ENCODE results near the gene SOHLH1. TPM values are rescaled to one million over a fixed set of nuclear protein-coding genes. Genes with fewer than 3 reads are reported as not detected.

Gene SOHLH1
- total RNA-seq, 1 experiment from 2014 or later = not detected

- H3K9me2 ChIP-seq (ENCODE audit: insufficient read depth) = no peaks in the 10 kb centered on the region
- TF ChIP-seq FOSL1 (IDR thresholded peaks at IDR 0.05; ENCODE audit: low read depth) (no peak), CBX3 (IDR thresholded peaks at IDR 0.05; ENCODE audit: low read depth) (peak; percentile 91; the same call in 1 of the 2 replicates)
- no peaks in the 10 kb centered on the region for H3K36me3 ChIP-seq (ENCODE audit: control insufficient read depth in 1 of 2, insufficient read depth in 2 of 2, low read length in 2 of 2)
- ATAC-seq (no peak), DNase-seq (ENCODE audit: low read depth, low spot score) (no peak)
- no peaks in the 10 kb centered on the region for H3K27me3 ChIP-seq (ENCODE audit: insufficient read depth, low read length)
- no peak overlapping the region for H2AFZ ChIP-seq (ENCODE audit: low read depth, low read length, poor library complexity, severe bottlenecking)
- H4K20me1 ChIP-seq (ENCODE audit: insufficient read depth) = no peaks in the 10 kb centered on the region
- H3K79me2 ChIP-seq (ENCODE audit: insufficient read depth, low read length) = no peaks in the 10 kb centered on the region
- H3K4me1 ChIP-seq (ENCODE audit: control insufficient read depth in 1 of 2, insufficient read depth in 2 of 2, low read length in 2 of 2) = no peaks in the 10 kb centered on the region
- ChIA-PET RAD21 (ENCODE audit: low non-redundant PET in 1 of 2, low total read pairs in 2 of 2, uncharacterized antibody in 2 of 2, unreplicated experiment in 2 of 2) (no interaction called here), POLR2A (no interaction called here), CTCF (no interaction called here)
- H3K4me2 ChIP-seq (ENCODE audit: low read length) = no peak overlapping the region
- intact Hi-C loops (cut with micrococcal nuclease) = no loop called here
- no TSS peak for BruUV-seq (replicated peaks)
- H3K9ac ChIP-seq (ENCODE audit: low read length) = no peak overlapping the region
- H3K4me3 ChIP-seq (replicated peaks in 1 of 2; ENCODE audit: low read depth in 1 of 2, low read length in 2 of 2) = no peak overlapping the region
- peaks cover 22 to 46% of the 10 kb centered on the region in 2 experiments; a peak in 3 of 4 replicates for H3K9me3 ChIP-seq (ENCODE audit: control insufficient read depth in 1 of 2, insufficient read depth in 1 of 2, low read depth in 1 of 2, low read length in 2 of 2)
- no peak overlapping the region for H3K27ac ChIP-seq (ENCODE audit: low read depth, low read length)
These were observed 51.4 kb downstream of the SOHLH1 start for GRCh38 chr9:135647884-135648283.

GRCh38 chr9:135644631-135645218 lies 54.6 kb downstream of the SOHLH1 start:
- H3K4me2 ChIP-seq (ENCODE audit: low read length) = no peak overlapping the region
- intact Hi-C loops (cut with micrococcal nuclease) = no loop called here
- no TSS peak for BruUV-seq (replicated peaks)
- ChIA-PET POLR2A (no interaction called here), RAD21 (ENCODE audit: low non-redundant PET in 1 of 2, low total read pairs in 2 of 2, uncharacterized antibody in 2 of 2, unreplicated experiment in 2 of 2) (no interaction called here), CTCF (no interaction called here)
- ATAC-seq (no peak), DNase-seq (ENCODE audit: low read depth, low spot score) (no peak)
- H3K36me3 ChIP-seq (ENCODE audit: control insufficient read depth in 1 of 2, insufficient read depth in 2 of 2, low read length in 2 of 2) = no peaks in the 10 kb centered on the region
- H3K27ac ChIP-seq (ENCODE audit: low read depth, low read length) = no peak overlapping the region
- H3K27me3 ChIP-seq (ENCODE audit: insufficient read depth, low read length) = no peaks in the 10 kb centered on the region
- H3K9me3 ChIP-seq (ENCODE audit: control insufficient read depth in 1 of 2, insufficient read depth in 1 of 2, low read depth in 1 of 2, low read length in 2 of 2) = peaks cover 22 to 38% of the 10 kb centered on the region in 2 experiments; a peak in 3 of 4 replicates
- H2AFZ ChIP-seq (ENCODE audit: low read depth, low read length, poor library complexity, severe bottlenecking) = no peak overlapping the region
- no peaks in the 10 kb centered on the region for H3K4me1 ChIP-seq (ENCODE audit: control insufficient read depth in 1 of 2, insufficient read depth in 2 of 2, low read length in 2 of 2)
- peak; percentile 91 for TF ChIP-seq CBX3 (IDR thresholded peaks at IDR 0.05; ENCODE audit: low read depth)
- TF ChIP-seq JUND (IDR thresholded peaks at IDR 0.05) = no peak
- H3K79me2 ChIP-seq (ENCODE audit: insufficient read depth, low read length) = no peaks in the 10 kb centered on the region
- H3K9ac ChIP-seq (ENCODE audit: low read length) = no peak overlapping the region
- no peaks in the 10 kb centered on the region for H4K20me1 ChIP-seq (ENCODE audit: insufficient read depth)
- no peak overlapping the region for H3K4me3 ChIP-seq (replicated peaks in 1 of 2; ENCODE audit: low read depth in 1 of 2, low read length in 2 of 2)
- no peaks in the 10 kb centered on the region for H3K9me2 ChIP-seq (ENCODE audit: insufficient read depth)

Other genes with a start within 250 kb of the SOHLH1 start
- 32.0 TPM for gene PPP1R26, start 219.7 kb downstream of the SOHLH1 start, total RNA-seq (2021; ENCODE audit: unreplicated experiment)
- 85.1 TPM for gene MRPS2, start 198.8 kb downstream of the SOHLH1 start, total RNA-seq (2021; ENCODE audit: unreplicated experiment)
- not detected for gene LCN1, start 178.0 kb downstream of the SOHLH1 start, total RNA-seq (2021; ENCODE audit: unreplicated experiment)
- gene OBP2A, start 153.4 kb downstream of the SOHLH1 start, total RNA-seq (2021; ENCODE audit: unreplicated experiment) = not detected
- gene PAEP, start 137.7 kb downstream of the SOHLH1 start, total RNA-seq (2021; ENCODE audit: unreplicated experiment) = not detected
- gene GLT6D1, start 59.9 kb downstream of the SOHLH1 start, total RNA-seq (2021; ENCODE audit: unreplicated experiment) = not detected
- not detected for gene LCN9, start 36.2 kb downstream of the SOHLH1 start, total RNA-seq (2021; ENCODE audit: unreplicated experiment)
- gene KCNT1, start 2.7 kb upstream of the SOHLH1 start, total RNA-seq (2021; ENCODE audit: unreplicated experiment) = 0.17 TPM
- 33.1 TPM for gene CAMSAP1, start 208.1 kb upstream of the SOHLH1 start, total RNA-seq (2021; ENCODE audit: unreplicated experiment)

Data from HCT116 (cell line).